BLaER1 (cell line): ENCODE results near the gene FBRS.

Source experiments
- H3K27ac ChIP-seq: shearing (Covaris generic); formaldehyde crosslinking; 2 replicates; pipeline ENCODE4 v1.8.1; 2022
- H3K27me3 ChIP-seq: shearing (Covaris generic); formaldehyde crosslinking; 2 replicates; pipeline ENCODE4 v1.8.1; 2022
- H3K36me3 ChIP-seq: shearing (Covaris generic); formaldehyde crosslinking; 2 replicates; pipeline ENCODE4 v1.8.1; 2022
- H3K4me1 ChIP-seq: shearing (Covaris generic); formaldehyde crosslinking; 2 replicates; pipeline ENCODE4 v1.8.1; 2022
- H3K4me2 ChIP-seq: shearing (Covaris generic); formaldehyde crosslinking; 2 replicates; pipeline ENCODE4 v1.8.1; 2022
- H3K4me3 ChIP-seq: shearing (Covaris generic); formaldehyde crosslinking; 2 replicates; pipeline ENCODE4 v1.8.1; 2022
- H3K9ac ChIP-seq: shearing (Covaris generic); formaldehyde crosslinking; 2 replicates; pipeline ENCODE4 v1.8.1; 2022
- H3K9me3 ChIP-seq: shearing (Covaris generic); formaldehyde crosslinking; 2 replicates; pipeline ENCODE4 v1.8.1; 2022
- H4K20me1 ChIP-seq: shearing (Covaris generic); formaldehyde crosslinking; 2 replicates; pipeline ENCODE4 v1.8.1; 2022
- Cebpa-rat ChIP-seq: shearing (Covaris generic); IDR thresholded peaks from 2 replicates; pipeline ENCODE4 v1.8.1; 2022

The FBRS gene

DNA sequence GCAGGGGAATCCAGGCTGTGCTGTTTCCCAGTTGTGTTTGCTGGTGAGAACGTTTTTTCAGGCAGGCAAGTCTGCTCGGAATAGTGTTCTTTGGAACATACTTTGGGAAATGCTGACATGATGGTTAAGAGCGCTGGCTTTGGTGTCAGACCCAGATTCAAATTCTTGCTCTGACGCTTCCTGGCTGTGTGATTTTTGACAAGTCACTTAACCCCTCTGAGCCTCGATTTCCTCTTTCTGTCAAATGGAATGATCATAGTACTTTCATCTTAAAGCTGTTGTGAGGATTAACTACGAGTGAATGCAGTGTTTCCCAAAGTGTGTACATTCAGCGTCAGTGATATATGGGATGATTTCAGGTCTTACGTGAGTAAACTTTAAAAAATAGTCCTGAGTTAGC lies 4.8 kb downstream of the FBRS start:
- Histone ChIP-seq H3K27ac (no peak overlapping the region), H3K4me2 (0 out of 2 replicates have a peak overlapping the region, but pooled peaks have one; percentile 20), H3K4me1 (peaks cover 35% of the 10 kb centered on the region), H4K20me1 (peaks cover 87% of the 10 kb centered on the region), H3K27me3 (no peaks in the 10 kb centered on the region), H3K9ac (peak overlapping the region; percentile 37; the same call in 1 of the 2 replicates), H3K4me3 (no peak overlapping the region), H3K9me3 (no peaks in the 10 kb centered on the region), H3K36me3 (peaks cover 69% of the 10 kb centered on the region)
- TF ChIP-seq Cebpa-rat: no peak

DNA sequence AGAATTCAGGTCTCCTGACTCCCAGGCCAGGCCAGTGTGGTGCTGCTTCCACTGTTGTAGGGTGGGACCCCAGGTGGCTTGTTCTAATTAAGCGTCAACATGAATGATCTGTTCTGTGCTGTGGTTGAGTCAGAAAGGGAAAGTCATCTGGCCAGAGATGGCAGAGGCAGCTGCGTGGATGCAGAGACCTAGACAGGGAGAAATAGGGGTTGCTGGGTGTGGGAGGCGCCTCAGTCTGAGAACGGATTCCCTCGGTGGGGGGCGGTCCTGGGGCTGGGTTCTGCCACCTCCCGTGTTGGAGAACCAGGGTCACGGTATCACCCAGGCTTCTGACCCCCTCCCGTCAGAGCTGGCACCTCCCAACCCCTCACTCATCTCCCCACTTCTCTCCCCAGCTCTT lies 5.6 kb downstream of the FBRS start:
- TF ChIP-seq Cebpa-rat: no peak
- Histone ChIP-seq H3K9ac (peak overlapping the region; percentile 37; the same call in 1 of the 2 replicates), H3K27ac (no peak overlapping the region), H3K4me2 (no peak overlapping the region), H3K36me3 (peaks cover 76% of the 10 kb centered on the region), H3K27me3 (no peaks in the 10 kb centered on the region), H3K4me1 (peaks cover 35% of the 10 kb centered on the region), H3K4me3 (no peak overlapping the region), H4K20me1 (peaks cover 93% of the 10 kb centered on the region), H3K9me3 (no peaks in the 10 kb centered on the region)

DNA sequence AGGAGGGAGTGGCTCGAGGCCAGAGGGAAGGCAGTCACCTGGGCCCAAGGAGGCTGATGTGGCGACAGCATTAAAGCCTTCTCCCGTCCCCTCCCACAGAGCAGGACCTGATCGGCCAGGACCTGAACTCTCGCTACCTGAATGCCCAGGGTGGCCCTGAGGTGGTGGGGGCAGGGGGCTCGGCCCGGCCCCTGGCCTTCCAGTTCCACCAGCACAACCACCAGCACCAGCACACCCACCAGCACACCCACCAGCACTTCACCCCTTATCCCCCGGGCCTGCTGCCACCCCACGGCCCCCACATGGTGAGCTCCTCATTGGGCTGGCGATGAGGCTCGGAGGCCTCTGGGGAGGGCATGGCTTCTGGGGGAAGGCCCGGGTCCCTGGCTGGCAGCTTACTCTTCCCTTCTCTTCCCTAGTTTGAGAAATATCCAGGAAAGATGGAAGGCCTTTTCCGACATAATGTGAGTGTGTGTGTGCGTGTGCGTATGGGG lies 6.4 kb downstream of the FBRS start:
- Histone ChIP-seq H3K4me1 (peaks cover 35% of the 10 kb centered on the region), H3K27me3 (no peaks in the 10 kb centered on the region), H3K4me2 (no peak overlapping the region), H3K36me3 (peaks cover 85% of the 10 kb centered on the region), H3K9me3 (no peaks in the 10 kb centered on the region), H4K20me1 (peaks cover 95% of the 10 kb centered on the region), H3K4me3 (no peak overlapping the region), H3K27ac (no peak overlapping the region), H3K9ac (no peak overlapping the region)
- TF ChIP-seq Cebpa-rat: no peak

DNA sequence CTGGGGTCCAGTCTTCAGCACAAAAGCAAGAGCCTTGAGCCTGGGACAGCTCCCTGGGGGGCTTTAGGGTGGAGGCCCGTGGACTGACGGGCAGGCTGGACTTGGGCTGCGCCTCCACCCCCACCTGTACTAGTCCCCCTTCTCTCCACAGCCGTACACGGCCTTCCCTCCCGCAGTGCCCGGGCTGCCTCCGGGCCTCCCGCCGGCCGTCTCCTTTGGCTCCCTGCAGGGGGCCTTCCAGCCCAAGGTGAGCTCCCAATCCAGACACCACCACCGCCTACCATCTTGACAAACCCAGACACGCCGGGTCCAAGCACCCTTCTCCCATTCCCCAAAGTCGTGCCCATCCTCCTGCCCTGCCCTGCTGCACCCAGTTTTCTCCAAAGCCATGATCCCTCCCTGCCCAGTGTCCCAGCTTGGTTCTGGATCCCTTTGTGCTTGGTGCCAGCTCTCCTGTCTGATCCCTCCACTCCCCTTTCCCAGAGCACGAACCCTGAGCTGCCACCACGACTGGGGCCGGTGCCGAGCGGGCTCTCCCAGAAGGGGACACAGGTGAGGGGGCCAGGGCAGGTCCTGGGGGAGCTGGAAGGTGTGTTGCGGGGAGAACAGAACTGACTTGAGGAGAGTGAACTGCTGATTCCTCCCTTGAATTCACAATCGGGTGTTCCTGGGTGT lies 7.1 kb downstream of the FBRS start:
- no peak overlapping the region for H3K4me2 ChIP-seq
- H3K9ac ChIP-seq: no peak overlapping the region
- TF ChIP-seq Cebpa-rat: no peak
- H3K36me3 ChIP-seq: peaks cover 91% of the 10 kb centered on the region
- peaks cover 34% of the 10 kb centered on the region for H3K4me1 ChIP-seq
- no peak overlapping the region for H3K4me3 ChIP-seq
- H3K27me3 ChIP-seq: no peaks in the 10 kb centered on the region
- H3K27ac ChIP-seq: no peak overlapping the region
- peaks cover 95% of the 10 kb centered on the region for H4K20me1 ChIP-seq
- H3K9me3 ChIP-seq: no peaks in the 10 kb centered on the region

DNA sequence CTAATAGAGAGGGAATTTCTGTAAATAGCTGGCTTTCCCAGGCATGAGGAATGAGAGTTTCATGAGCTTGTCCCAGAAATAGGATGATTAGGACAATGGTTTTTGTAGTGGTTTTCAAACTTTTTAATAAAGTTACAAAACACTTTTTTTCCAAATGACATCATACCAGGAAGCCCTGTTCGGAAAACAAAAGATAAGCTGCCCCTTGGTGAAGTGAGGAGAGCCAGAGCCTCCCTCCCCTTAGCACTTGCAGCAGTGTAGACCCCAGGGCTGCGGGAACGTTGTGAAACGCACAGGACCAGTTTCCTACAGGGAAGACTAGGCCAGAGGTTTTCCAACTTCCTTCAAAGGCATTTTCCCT lies 7.6 kb downstream of the FBRS start:
- Histone ChIP-seq H3K4me1 (peaks cover 29% of the 10 kb centered on the region), H4K20me1 (peaks cover 95% of the 10 kb centered on the region), H3K4me3 (no peak overlapping the region), H3K9me3 (no peaks in the 10 kb centered on the region), H3K36me3 (peaks cover 96% of the 10 kb centered on the region), H3K27me3 (no peaks in the 10 kb centered on the region), H3K4me2 (no peak overlapping the region), H3K9ac (no peak overlapping the region), H3K27ac (no peak overlapping the region)
- no peak for TF ChIP-seq Cebpa-rat

DNA sequence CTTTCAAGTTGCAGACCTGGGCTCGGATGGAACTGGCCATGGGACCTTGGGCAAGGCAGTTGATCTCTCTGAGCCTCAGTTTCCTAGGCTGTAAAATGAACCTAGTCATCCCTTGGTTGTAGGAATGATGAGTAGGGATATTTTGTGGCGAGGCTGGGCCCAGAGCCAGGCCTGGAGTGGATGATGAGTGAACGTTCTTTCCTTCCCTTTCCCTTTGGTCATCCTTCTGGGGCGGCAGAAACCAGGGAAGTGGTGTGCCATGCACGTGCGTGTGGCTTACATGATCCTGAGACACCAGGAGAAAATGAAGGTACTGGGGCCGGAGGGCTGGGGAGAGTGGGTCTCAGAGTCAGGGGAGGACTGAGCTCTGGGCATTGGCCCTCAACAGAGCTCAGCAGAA lies 8.4 kb downstream of the FBRS start:
- no peak overlapping the region for H3K4me2 ChIP-seq
- H3K27me3 ChIP-seq: no peaks in the 10 kb centered on the region
- peaks cover 95% of the 10 kb centered on the region for H3K36me3 ChIP-seq
- TF ChIP-seq Cebpa-rat: no peak
- peaks cover 87% of the 10 kb centered on the region for H4K20me1 ChIP-seq
- H3K4me1 ChIP-seq: peaks cover 20% of the 10 kb centered on the region
- H3K4me3 ChIP-seq: no peak overlapping the region
- H3K27ac ChIP-seq: no peak overlapping the region
- no peak overlapping the region for H3K9ac ChIP-seq
- no peaks in the 10 kb centered on the region for H3K9me3 ChIP-seq

DNA sequence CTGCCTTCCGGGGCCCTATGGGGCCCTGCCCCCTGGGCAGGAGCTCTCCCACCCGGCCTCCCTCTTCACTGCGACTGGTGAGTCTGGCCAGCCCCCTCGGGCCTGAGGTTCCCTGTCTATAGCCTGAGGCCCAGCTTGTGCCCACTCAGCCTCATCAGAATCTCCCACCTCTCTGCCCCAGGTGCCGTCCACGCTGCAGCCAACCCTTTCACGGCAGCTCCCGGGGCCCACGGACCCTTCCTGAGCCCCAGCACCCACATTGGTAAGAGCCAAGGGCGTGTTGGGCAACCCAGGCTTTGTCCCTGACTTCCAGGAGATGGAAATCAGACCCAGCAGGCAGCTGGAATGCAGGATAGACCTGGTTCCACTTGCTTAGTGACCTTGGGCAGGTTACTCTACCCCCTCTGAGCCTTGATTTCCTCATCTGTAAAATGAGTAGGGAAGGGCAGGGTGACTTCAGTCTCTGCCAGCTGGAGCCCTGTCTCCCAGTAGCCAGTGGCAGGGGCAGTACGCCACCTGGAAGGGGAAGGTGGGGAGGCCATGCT lies 9.2 kb downstream of the FBRS start:
- Histone ChIP-seq H4K20me1 (peaks cover 80% of the 10 kb centered on the region), H3K4me2 (no peak overlapping the region), H3K4me1 (peaks cover 13% of the 10 kb centered on the region), H3K4me3 (no peak overlapping the region), H3K36me3 (peaks cover 95% of the 10 kb centered on the region), H3K27me3 (no peaks in the 10 kb centered on the region), H3K9me3 (no peaks in the 10 kb centered on the region), H3K27ac (no peak overlapping the region), H3K9ac (no peak overlapping the region)
- no peak for TF ChIP-seq Cebpa-rat

DNA sequence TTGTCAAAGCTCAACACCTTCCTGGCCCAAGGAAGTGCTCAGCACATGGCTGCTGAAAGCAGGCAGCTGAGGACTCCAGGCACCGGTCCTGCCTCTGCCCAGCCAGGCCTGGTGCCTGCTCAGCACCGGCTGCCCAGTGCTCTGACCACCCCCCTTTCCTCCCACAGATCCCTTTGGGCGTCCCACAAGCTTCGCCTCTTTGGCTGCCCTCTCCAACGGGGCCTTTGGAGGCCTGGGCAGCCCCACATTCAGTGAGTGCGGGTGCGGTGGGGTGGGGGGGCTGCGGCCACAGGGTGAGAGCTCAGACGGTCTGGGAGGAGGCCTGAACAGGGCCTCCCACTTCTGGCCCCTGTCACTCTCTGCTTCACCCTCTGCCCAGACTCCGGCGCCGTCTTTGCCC lies 10.2 kb downstream of the FBRS start:
- Histone ChIP-seq H3K4me1 (peaks cover 3% of the 10 kb centered on the region), H3K27ac (no peak overlapping the region), H3K36me3 (peaks cover 85% of the 10 kb centered on the region), H4K20me1 (peaks cover 70% of the 10 kb centered on the region), H3K9ac (no peak overlapping the region), H3K9me3 (no peaks in the 10 kb centered on the region), H3K4me2 (no peak overlapping the region), H3K27me3 (no peaks in the 10 kb centered on the region), H3K4me3 (no peak overlapping the region)
- no peak for TF ChIP-seq Cebpa-rat

DNA sequence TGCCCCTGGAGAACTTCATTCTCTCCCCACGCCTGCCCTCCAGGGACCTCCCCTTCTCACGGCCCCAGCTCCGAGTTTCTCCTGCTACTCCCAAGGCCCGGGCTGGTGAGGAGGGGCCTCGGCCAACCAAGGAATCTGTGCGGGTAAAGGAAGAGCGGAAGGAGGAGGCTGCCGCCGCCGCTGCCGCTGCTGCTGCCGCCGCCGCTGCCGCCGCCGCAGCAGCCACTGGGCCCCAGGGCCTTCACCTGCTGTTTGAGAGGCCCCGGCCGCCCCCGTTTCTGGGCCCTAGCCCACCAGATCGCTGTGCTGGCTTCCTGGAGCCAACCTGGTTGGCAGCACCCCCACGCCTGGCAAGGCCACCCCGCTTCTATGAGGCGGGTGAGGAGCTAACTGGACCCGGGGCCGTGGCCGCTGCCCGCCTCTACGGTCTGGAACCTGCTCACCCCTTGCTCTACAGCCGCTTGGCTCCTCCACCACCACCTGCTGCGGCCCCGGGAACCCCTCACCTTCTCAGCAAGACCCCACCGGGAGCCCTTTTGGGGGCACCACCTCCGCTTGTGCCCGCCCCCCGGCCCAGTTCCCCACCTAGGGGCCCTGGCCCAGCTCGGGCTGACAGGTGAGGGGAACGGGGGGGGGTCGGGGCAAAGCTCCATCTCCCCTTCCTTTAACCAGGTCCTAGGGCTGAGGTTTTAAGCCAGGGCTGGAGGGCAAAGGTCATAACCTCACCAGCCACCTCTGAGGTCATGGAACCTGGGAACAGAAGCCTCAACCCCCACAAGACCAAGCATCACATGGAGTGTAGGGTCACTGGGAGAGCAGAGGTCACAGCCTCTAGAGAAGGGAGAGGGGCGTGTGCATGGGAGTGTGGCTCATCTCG lies 11.0 kb downstream of the FBRS start:
- Histone ChIP-seq H3K9me3 (no peaks in the 10 kb centered on the region), H3K4me2 (no peak overlapping the region), H3K4me1 (no peaks in the 10 kb centered on the region), H3K27ac (no peak overlapping the region), H3K27me3 (no peaks in the 10 kb centered on the region), H3K9ac (no peak overlapping the region), H3K4me3 (no peak overlapping the region), H3K36me3 (peaks cover 79% of the 10 kb centered on the region), H4K20me1 (peaks cover 63% of the 10 kb centered on the region)
- no peak for TF ChIP-seq Cebpa-rat
